Activated CD4-positive, alpha-beta T cell treated with anti-CD3 and anti-CD28 coated beads for 48 hours (primary cell): ENCODE results near the gene ELP4.

ENCODE experiments used
- DNase-seq: peaks from one replicate; pipeline ENCODE4 v3.0.0-alpha.2; 2020

Gene ELP4

DNA sequence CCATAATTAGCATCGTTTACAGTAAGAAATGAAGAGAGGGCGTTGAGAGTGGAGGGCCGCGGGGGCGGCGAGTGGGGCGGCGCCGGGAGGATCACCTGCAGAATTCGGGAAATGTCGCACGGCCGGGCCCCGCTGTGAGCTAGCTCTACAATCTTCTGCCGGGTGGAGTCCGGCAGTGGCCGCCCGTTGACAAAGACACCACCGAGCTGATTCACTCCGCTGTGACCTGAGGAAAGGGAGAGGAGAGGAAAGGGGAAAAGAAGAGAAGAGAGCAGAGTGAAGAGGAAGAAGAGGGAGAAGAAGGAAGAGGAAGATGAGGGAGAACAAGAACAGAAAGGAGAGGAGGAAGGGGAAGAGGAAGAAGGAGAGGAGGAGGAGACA lies 293.0 kb downstream of the ELP4 start:
- DNase-seq: no peak

DNA sequence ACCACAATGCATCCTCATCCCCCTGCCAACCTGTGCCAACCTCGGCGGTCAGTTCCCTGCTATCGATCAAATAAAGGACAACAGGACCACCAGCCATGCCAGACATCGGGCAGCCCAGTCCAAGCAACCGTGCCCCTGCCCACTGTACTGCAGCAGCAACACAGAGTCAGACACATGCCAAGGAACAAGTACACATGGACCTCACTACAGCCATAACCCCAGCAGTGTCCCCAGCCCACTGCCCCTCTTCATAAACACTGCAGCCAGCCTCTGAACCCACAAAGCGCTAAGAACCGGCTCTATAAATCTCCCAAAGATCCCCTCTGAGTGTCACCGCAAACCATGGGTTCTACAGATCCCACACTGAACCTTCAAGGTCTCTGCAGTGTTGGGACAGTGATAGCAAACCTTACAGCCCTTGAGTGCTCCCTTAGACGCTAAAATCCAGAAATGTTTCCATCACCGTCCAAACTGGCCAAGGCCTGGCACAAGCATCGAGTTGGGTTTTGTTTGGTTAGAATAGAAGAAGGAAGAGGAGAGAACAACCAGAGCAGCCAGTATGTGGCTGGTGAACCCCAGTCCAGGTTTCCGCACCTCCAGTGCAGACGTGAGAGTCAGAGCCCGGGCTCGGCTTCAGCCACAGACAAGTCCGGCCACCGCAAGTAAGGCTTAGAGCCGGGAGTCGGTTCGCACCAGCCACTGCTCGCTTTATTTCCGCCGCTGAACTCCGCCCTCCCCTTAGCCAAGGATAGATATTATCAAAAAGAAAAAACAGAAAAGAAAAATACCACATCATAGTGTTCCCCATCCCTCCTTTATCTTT lies 293.6 kb downstream of the ELP4 start:
- no peak for DNase-seq

DNA sequence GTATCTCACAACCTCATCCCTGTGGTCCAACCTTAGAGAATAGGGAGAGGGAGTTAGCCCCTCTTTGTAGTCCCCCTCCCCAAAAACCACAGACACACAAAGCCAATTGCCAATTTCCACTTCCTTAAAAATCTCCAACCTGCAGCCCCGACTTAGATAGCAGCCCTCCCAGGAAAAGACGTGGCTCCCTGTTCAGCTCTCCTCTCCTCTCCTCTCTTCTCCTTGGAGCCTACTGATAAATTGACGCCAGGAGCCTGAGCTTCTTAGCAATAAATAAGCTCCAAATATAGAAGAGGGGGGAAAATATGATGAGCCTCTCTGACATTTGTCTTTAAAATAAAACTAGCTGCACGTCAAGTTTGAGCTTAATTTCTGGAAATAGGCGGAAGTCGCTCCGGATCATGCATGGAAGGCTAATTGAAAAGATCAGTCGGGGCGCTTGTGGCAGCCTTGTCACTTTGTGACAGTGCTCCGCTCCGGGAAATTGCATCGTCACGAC lies 294.3 kb downstream of the ELP4 start:
- DNase-seq: no peak

DNA sequence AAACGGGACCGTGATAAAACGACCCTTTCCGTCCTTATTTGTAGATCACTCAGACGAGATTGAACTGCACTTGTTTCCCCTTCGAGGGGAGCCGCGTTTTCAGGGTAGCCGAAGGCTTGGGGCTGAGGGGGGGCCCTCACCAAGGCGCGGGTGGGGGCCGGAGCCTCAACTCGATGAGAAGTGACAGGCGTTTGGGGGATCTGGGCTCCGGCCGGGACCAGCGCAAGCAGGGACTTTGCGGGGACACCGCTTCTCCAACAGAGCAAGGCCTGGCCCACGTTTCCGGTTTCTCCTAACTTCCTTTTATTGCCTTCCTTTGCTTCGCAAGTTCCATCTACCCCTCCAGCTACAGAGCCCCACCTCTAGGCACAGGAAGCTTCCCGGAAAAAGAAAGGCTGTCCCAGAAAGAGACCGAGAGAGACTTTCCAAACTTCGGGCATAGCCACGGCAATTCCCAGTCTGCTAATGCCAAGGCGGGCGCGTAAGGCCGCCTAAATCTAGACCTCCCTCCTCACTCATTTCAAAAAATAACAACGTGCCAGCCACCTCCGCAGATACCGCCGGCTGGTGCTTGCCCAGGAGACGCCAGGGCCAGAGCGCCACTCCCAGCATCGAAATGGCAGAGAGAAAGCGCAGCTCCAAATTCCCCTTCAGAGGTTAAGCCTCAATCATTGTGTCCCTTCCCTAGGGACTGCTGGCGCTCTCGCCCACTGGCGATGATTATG lies 294.9 kb downstream of the ELP4 start:
- no peak for DNase-seq

DNA sequence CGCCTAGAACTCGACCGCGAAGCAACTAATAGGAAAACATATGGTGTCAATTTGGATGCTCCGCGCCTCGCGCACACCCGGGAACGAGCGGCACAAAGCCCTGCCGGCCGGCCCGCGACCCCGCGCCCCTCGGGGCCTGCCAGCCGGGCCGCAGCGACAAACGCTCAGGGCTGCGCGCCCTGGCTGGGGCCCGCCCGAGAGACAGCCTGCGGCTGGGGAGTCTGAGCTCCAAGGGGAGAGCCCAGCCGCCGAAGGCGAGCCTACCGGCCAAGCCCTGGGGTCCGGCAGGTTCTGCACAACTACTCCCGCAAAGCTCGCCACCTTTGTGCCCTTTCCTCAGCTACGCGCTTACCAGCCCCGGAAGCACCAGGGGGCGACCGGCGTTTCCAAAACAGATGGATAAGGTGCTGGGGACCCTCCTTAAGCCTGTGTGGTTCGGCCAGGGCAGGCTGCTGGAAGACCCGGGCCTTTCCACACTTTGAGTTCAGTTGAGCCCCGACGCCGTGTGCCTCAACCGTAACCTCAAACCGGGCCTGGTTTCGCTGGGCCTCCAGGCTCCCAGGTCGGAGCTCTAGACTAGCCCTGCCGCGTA lies 295.6 kb downstream of the ELP4 start:
- no peak for DNase-seq

DNA sequence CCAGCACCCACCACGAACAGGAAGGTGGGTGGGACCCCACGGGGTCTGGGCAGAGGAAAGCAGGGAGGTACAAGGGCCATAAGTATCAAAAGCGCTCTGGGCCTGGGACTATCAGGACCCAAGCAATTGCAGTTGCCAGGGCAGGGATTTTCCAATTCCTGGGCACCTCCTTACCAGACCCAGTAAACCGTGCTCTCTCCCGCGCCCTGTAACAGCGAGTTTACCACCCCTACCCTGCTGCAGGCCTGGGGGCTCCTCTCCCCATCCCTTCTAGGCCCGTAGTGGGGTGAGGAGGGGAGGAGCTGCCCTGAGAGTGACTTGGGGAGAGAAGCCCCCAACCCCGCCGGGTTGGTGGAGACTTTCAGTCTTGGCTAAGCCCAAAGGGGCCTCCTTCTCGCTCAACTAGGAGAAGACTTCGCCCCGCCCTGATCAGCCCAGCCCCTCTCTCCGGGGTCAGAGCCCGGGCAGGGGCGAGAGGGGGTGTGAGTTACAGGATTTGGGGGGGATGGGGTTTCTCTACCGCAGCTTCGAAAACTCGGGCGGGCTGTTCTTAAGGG lies 296.1 kb downstream of the ELP4 start:
- DNase-seq: no peak

DNA sequence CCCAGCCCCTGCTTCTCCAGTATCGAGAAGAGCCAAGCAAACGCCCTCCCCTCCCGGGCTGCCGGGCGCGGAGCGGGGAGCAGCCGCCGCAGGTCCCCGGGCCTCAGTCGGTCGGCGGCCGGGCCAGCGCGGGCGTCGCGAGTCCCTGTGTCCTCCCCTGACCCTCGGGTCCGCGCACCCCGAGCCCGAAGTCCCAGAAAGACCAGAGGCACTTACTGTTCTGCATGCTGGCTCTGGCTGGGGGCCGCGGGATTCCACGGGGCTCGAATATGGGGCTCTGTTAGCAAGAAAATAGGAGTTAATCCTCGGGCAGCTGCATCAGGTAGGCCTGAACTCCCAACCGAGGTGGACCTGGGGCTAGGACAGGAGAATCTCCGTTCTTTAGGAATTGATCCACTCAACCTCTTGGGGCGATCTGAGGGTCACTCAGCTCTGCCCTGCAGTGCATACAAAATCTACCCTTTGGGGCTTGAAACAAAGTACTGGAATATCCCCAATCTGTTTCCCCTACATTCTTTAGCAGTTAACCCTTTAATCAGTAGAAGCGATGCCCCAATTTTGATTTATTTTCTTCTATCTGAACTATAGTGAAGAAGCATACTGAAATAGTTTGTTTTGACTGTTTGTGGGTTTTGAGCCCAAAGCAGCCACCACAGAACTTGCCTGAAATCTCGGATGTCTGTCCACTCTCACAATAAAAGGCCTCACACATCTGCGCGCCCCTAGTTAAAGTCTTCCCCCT lies 296.8 kb downstream of the ELP4 start:
- DNase-seq: no peak

DNA sequence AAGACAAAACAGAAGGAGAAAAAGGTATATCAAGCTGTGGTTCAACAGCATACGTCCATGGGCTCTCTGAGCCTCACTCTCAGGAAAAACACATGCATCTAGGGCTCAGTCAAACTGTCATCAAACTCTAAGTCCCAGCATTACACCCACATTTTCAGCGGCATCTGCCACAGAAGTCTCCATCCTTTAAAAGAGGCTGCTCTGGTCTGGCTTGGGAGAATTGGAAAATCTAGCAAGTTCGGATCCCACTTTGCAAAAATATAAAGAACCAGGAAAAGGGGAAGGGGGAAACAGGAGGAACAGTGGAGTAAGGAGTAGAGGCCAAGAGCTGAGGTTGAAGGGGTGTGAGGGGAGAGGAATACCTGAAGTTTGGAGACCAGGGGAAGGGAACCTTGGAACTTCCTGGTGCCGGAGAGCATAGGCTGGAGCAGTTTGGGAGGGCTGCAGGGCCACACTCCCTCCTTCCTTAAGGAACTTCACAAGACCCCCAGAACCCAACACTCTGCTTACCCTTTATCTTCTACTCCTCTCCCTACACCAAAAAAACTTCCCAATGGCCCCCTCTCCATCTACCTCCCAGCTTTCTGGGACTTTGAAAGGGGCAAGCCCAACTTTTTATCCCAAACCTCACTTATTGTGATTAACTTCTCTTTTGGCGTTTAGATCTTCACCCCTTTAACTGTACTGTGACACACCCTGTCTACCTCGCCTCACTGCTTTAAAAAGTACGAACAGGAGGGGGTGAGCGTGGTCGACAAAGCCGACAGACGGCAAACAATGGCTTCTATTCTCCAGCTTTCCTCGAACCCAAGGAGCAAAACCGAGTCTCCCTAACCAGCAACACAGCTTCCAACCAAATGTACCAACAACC lies 297.6 kb downstream of the ELP4 start:
- DNase-seq: no peak

DNA sequence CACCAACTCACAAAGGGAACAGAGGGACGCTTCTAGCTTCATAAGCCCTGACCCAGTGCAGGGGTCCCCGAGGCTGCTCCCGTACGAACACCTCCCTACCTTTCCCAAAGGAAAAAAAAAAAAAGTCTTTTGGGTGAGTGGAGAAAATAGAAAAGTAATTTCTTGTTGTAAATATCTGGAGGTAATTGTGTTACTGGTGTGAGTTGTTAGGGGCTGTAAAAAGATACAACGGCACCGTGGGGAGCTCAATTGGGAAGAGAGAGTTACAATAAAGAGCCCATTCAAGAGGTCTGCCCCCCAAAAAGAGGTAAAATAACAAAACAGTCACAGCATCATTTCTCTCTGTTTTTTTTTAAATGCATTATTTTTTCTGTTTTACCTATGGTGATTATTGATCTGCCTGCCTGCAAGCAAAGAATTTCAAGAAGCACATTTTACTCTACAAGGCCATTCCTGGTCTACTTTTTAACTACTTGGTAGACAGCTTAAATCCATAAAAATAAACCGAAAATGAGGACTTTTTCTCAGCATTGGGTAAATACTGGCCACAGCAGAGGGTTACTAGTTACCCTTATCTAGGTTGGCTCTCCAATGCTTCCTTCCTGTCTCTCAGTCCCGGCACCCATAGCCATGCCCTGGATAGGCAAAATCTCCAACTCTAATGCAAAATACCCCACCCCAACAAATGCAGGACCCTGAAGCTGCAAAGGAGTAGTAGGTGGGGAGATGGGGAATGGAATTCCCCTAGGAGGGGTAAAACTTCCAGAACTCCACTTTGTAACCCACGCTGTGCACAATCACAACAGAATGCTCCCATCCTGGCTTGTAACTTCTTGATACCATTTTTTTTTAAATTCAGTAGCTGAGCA lies 298.5 kb downstream of the ELP4 start:
- no peak for DNase-seq

DNA sequence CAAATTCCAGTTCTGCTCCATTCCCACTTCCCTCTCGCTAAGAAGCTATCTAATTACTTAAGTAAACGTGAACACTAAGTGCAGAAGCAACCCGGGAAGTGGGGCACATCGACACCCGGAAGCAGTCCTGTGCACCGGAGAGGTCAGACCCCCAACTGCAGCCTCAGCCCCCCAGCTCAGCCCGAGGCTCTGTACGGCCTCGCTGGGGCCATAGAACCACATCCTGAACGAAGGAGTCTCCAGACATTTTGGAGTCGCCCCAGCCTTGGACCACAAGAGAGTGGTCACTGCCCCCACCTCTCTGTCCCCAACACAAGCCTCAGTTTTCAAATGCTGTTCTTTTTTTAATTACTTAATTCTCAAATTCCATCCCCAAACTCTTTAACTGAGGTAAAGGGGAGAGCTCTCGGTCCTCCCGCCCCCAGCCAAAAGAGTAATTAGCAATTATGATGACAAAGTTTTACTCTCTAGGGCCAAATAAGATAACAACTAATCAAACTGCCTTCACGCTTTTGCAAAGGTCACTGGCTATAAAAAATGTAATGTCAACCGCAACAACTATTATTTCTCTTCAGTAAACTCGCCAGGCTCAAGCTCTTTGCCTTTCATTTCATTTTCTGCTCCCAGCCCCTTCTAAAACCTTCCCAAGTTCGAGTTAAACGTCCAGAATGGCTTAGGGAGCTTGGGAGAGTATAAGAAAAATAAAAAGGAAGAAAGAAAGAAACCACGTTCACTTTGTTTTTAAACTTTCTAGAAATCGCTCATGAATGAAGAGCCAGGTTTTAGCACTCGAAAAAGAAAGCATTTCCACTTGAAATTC lies 299.4 kb downstream of the ELP4 start:
- DNase-seq: no peak

DNA sequence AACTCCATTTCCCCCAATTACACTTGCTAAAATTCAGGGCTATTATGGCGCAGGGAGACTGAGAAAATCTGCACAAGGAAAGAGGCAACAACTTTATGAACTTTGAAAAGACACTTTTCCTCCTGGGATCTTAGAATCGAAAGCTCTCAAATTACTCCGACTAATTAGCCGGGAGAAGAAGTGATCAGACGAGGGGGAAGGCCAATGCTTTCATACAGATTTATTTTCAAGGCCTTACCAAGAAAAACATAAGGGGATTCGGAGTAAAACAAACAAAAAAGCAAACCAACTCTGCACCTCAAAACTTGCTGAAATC lies 299.9 kb downstream of the ELP4 start:
- no peak for DNase-seq

DNA sequence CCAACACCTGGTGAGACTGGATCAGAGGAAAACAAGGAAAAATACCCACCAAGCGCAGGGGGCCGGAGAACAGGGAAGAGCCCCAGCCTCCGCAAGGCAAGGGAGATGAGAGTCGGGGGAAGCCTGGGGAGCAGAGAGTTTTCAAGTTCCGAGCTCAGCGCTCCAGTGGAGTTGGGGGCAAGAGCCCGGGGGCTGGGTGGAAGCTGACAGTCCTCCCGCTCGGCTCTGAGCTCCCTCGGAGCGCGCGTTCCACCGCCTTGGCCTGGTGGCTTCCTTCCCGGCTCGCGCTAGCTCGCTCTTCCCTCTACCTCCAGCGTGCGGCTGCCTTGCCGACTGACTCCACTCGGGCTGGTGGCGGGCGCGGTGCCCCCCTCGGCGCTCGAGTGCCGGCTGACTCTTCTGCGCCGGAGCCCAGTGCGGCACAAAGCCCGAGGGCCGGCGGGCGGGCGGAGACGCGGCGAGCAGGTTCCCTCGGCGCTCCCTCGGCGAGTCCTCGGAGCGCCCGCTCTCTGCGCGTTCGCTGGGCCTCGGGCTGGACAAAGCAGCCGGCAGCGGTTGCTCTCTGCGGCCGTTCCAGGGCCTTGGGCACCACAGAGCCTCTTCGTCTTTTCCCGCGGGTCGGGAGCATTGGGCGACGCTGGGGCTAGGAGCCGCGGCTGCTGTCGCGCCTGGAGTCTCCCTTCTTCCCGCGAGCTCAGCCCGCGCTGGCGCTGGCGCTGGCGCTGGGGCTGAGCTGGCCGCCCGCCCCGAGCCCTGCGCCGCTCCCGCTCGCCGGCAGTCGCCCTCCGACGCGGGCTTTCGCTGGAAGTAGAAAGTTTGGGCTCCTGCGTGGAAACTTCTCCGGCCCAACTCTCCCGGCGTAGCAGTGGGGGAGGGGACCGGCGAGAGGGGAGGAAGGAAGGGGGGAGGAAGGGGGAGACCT lies 300.6 kb downstream of the ELP4 start:
- DNase-seq: no peak

DNA sequence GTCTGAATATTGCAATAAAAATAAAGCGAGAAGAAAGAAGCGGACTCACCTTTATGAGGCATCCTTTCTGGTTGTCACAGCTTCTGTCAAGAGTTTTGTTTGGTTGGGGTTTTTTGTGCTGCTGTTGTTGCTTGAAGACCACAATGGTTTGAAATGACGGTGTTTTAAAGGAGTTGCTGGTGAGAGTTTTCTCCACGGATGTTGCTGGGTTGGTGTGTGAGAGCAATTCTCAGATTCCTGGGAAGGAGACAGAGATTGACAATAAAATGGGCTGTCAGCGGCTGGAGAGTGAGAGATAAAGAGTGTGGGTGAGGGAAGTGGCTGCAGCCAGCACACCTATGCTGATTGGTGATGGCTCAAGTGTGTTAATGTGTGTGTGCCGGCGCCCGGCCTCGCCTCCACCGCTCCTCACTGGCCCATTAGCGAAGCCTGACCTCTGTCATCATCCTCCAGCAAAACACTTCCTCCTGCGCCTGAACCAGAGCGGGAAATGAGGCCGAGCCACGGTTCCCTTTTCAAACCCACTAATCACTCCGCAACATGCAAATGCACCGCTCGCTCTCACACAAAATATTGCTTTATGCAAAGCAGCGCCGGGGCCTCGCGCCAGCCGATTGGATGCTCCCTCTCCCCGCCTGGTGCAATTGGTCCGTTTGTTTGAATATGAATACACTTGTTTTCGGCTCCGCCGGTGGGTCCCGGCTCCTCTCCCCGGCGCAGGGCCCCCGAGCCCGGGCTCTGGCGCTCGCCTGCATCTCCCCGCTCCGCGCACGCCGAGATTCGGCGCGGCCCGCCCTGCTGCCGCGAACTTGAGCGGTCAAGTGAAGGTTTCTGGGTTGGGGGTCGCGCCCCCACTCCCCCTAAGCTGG lies 301.4 kb downstream of the ELP4 start, which contains the start of gene PAX6:
PAX6 (minus strand) TSS at position 544 of the 869 bp plus-strand sequence. CDS start 4,911 bp downstream, outside the sequence.
- peak; percentile 69 for DNase-seq

DNA sequence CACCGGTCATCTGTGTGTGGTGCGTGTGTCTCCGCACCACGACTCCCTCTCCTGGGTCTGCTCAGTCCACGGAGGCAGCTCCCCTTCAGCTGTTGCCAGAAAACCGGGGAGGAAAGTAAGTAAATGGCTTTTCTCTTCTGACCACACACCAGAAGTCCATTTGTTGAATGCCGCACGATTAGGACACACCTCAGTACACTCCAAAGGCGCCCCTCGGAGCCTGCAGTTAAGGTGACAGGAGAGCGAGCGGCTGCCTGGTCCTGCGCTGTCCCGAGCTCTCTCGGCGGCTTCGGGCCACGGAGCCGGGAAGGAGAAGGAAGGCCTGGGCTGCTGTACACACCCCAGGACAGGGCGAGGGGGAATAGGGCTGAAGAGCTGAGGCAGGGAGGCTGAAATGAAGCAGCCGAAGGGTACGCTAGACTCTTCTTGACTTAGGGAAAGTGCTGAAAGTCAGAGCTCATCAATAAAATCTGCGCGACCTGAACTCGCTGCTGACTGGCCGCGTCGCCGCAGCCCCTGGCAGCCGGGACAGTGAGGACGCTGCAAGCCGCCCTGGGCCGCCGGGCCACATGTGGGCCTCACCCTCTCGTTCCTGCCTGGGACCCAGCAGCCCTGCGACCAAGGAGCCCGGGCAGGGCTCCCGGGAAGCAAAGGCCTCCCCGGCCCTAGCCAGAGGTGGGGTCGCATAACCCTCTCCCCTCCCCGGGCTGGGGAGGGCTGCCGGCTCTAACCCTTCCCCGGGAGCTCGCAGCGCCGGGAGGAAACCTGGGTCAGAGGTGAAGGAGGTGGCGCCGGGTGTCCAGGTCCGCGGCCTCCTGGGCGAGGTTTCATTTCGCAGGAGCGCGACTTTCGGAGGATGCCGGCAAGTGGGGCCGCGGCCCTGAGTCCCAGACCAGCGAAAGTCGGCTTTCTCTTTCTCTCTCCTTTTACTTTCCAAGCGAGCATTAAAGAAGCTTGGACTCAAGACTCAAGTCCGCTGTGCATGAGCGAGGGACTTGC lies 303.1 kb downstream of the ELP4 start:
- DNase-seq: no peak

DNA sequence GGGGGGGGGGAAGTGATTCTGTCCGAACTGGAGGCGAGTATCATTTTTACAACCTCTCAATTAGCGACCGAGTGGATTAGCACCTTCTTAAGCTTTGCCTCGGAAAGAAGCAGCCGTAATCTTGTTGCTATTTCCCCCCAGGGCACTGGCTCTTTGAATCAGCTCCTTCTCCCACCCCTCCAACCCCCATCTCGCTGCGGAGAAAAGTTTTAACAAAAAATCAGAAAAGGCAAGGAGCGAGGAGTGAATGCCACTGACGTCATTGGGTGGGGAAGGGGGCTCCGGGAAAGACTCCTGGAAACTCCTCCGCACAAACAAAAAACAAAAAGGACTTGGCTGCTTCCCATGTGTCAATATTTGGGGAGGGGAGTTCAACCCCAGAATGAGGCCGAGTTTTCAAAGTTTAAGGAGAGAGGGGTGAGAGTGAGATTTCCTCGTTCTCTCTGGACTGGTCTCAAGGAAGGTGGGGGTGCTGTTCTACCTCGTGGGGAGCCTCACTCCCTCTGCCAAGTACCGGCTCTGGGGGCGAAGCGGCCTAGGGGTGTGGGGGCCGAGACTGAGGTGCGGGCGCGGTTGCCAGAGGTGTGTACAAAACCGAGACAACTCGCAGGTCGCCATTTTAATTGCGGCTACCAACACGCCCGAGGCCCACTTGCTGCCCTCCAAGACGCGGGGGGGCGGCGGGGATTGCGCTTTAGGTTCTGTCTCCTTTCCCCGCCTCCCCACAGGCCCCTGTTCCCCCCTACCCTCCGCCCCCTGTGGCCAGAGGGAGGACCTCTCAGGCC lies 304.0 kb downstream of the ELP4 start:
- no peak for DNase-seq
